HG02852 (cell line): ENCODE results near the gene SF3B2.
"Not testable (repeated sequence)": the region's sequence is repeated elsewhere in the genome, so short reads cannot be mapped to it uniquely, and the experiment has no call there.

Experiments
- ATAC-seq: cut with Tn5 transposase; IDR thresholded peaks from one replicate; pipeline ENCODE4 v1.9.1; 2021; ENCODE audit warnings: mild to moderate bottlenecking, moderate library complexity; ENCODE audit not compliant: unreplicated experiment

Gene SF3B2

DNA sequence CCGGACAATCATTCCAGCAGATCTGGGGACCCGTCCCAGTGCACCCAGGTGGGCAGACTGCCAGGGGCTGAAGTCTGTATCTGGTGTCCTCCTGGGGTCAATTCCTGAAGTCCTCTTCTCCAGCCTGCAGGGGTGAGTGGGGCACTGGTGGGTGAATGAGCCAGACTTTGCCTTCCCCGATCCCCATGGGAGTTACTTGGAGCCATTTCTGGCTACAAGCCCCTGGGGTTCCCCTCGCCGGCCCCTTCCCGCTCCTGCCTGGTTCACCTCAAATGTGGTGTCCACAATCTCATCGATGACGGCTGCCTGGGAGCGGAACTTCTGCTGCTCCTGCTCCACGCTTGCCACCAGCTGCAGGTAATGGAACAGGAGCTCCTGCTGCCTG lies 35.4 kb upstream of the SF3B2 start:
- no peak for ATAC-seq

DNA sequence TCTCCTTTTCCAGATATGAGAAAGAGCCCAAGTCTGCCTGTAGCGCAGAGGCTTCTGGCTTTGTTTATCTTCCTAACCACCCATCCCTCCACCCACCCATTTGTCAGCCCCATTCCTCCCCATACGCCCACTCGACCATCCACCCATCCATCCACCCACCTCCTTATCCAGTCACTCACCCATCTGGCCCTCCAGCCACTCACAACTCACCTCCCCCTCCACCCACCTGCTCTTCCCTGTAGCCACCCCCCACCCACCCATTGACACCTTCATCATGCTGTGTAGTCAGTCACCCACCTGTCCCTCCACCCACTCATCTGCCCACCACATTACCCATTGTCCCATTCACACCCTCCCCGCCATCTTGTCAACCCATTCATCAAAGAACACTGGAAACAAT lies 34.8 kb upstream of the SF3B2 start:
- ATAC-seq: no peak

DNA sequence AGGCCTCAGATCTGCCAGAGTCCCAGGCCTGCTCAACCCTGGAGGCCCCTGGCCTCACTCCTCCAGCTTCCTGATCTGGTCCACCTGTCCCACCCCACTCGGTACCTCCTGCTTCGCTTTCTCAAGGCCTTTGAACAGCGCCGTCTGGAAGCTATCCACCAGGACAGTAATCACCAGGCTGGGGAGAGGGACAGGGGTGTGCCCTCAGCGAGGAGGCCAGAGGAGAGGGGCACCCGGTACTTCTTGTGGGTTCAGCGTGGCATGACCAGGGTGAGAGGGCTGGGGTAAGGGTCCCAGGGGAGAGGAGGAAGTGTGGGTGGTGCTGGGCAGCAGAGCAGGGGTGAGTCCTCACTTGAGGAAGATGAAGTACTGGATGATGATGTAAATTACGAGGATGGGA lies 32.0 kb upstream of the SF3B2 start:
- ATAC-seq: no peak

DNA sequence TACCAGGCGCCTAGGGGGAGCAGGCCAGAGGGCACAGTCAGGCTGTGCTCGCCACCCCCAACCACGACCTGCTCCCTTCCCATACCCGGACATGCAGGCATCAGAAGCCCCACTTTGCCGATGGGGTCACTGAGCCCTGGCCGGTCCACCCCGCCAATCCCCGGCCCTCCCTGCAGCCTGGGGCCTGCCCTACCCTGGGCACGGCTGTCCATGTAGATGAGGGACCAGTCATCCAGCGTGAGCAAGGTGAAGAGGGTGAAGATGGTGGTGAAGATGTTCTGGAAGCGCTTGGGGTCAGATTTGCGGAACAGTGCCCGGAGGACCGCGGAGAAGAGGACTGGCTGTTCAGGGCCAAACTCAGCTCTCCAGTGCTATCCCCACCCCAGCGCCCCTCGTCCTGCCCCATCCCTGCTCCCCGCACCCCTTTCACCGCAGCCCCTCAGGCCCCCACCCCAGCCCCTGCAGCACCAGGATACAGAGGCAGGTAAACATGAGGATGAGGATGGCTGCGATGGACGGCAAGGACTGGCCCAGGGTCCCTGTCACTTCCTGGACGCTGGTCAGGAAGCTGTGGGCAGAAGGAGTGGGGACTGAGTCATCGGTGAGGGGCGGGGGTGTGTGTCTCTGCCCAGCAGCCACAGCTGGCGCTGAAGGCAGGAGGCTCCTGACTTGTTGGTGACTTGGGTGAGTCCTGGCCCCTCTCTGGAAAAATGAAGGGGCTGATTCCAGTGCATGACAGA lies 31.4 kb upstream of the SF3B2 start:
- no peak for ATAC-seq

DNA sequence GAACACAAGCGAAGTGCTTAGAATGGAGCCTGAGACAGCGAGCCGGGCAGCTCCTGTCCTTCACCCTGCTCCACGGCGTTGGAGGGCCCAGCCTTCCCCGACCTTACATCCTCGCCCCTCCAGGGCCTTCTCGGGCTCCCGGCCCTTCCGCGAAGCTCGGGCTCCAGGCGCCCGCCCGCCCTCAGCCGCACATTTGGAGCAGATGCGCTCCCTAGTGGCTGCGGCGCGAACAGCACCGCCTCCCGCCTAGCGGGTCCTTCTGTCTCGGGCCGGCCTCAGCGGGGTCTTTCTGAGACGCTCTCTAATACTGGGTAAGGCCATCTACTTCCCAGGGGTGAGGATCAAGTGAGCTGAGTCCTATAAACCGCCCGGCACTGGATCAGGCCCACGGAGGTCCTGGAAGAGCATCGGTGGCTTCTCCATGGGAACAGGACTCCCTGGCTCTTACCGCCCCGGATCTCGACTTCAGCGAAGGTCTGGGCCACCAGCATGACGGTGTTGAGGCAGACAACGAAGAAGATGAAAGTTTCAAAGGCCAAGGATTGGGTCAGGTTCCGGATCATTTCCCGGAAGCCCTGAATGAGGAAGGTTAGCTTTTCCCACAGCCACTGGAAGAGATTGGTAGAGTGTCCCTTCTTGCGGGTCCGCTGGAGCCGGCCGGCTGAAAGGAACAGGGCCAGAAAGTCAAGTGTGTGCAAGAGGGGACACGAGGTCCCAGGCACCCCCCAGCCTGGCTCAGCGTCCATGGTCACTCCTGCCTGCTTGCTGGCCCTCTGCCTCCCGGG lies 29.6 kb upstream of the SF3B2 start:
- ATAC-seq: no peak

DNA sequence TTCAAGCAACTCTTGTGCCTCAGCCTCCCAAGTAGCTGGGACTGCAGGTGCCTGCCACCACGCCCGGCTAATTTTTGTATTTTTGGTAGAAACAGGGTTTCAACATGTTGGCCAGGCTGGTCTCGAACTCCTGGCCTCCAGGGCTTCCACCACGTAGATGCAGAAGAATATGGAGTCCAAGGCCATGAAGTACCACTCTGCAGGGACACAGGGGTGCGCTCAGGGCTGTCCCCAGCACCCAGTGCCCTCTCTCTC lies 29.1 kb upstream of the SF3B2 start:
- not testable (repeated sequence) for ATAC-seq

DNA sequence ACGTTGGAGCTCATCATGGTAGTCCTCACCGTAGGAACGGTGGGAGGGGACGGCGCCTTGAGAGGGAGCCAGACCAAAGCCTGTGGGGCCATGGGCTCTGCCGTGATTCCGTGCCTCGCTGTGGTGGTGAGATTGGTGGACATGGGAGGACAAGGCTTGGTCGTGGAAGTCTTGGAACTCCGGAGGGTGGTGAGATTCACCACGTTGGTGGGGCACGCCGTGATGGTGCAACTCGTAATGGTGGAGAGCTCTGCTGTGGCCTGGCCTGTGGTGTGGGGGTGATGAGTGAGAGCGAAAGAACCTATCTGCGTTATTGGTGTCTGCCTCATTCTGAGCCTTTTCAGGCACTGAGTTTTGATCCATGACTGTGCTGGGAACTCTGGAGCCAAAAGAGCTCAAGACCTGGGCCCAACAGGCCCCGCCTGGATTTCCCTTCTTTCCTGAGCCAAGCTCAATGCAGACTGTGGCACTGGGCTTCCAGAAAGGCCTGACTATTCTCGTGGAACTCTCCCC lies 26.1 kb upstream of the SF3B2 start, which contains the start of gene CATSPER1:
Gene CATSPER1, minus strand, starts transcription at position 463 of the 513 bp plus-strand sequence. Its CDS starts 100 bp downstream, at position 363.
- no peak for ATAC-seq

DNA sequence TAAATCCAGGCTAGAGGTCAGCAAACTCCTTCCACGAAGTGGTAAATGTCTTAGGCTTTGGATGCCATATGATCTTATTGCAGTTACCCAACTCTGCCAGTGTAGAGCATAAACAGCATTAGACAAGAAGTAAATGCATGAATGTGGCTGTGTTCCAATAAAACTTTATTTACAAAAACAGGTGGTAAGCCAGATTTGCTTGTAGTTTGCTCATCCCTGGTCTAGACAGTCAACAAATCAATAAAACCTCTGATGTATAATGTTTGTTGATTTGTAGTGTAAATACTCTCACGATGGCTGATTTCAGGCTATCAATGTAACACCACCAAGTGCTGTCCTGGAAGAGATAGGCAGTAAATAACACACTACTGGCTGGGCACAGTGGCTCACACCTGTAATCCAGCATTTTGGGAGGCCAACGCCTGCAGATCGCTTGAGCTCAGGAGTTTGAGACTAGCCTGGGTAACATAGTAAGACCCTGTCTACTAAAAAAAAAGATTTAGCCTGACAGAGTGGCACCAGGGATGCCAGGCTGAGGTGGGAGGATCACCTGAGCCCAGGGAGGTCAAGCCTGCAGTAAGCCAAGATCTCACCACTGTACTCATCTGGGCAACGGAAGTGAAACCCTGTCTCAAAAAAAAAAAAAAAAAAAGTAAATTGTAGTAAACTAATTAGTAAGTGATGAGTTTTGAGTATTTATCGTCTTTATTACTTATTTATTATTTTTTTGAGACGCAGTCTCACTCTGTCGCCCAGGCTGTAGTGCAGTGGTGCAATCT lies 19.0 kb upstream of the SF3B2 start:
- no peak for ATAC-seq

DNA sequence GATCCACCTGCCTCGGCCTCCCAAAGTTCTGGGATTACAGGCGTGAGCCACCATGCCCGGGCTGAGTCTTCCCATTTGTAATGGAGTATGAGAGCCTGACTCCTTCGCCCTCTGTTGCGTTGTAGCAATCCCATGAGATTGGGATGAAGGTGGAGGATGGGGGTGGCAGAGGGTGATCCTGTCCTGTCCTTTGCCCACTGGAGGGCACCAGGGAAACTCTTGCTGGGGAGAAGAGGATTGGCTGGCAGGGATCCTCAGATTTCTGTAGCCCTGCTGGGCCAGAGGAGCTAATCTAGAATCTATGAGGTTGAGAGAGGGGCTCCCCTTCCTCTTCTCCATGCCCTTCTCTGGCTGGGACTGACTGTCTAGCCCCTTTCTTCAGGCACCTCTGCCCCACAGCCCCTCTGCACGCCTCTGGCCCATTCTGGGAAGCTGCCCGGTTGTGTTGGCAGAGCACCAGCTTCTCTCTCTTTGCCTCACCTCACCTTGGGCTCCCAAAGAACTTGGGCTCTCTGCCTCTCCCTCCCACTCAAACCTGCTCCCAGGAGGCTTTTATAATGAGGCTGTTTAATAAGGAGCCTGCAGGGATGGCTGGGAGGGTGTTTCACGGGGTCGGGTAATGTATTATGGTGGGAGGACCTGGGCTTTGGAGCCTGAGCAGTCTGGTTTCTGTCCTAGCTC lies 16.4 kb upstream of the SF3B2 start:
- ATAC-seq: no peak

DNA sequence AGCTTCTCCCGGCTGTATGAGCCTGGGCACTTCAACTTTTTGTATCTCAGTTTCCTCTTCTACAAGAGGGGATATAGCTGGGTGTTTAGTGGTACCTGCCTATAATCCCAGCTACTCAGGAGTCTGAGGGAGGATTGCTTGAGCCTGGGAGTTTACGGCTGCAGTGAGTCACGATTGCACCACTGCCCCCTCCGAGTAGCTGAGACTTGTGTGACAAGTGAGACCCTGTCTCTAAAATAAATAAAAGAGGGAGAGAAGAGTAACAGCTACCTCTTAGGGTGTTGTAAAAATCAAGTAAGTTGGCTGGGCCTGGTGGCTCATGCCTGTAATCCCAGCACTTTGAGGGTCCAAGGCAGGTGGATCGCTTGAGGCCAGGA lies 15.8 kb upstream of the SF3B2 start:
- ATAC-seq: no peak

DNA sequence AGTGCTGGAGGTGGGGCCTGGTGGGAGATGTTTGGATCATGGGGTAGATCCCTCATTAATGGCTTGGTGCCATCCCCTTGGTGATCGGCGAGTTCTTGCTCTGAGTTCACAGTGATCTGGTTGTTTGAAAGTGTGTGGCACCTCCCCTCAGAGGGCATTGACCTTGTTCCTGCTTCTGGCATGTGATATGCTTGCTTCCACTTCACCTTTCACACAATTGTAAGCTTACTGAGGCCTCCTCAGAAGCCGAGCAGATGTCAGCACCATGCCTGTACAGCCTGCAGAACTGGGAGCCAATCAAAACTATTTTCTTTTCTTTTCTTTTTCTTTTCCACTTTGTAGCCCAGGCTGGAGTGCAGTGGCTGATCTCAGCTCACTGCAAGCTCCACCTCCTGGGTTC lies 14.8 kb upstream of the SF3B2 start:
- no peak for ATAC-seq

DNA sequence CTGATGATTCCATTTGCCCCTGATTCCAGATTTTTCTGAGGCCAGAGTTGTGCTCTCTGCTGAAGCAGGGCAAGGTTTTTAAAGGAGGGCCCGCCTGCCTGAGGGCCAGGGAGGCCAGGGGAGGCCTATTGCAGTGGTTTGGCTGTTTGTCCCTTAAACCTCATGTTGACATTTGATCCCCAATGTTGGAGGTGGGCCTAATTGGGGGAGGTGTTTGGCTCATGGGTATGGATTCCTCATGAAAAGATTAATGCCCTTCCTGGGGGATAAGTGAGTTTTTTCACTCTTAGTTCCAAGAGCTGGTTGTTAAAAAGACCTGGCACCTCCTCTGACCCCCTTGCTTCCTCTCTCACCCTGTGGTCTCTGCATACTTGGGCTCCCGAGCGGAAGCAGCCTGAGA lies 12.4 kb upstream of the SF3B2 start:
- no peak for ATAC-seq

DNA sequence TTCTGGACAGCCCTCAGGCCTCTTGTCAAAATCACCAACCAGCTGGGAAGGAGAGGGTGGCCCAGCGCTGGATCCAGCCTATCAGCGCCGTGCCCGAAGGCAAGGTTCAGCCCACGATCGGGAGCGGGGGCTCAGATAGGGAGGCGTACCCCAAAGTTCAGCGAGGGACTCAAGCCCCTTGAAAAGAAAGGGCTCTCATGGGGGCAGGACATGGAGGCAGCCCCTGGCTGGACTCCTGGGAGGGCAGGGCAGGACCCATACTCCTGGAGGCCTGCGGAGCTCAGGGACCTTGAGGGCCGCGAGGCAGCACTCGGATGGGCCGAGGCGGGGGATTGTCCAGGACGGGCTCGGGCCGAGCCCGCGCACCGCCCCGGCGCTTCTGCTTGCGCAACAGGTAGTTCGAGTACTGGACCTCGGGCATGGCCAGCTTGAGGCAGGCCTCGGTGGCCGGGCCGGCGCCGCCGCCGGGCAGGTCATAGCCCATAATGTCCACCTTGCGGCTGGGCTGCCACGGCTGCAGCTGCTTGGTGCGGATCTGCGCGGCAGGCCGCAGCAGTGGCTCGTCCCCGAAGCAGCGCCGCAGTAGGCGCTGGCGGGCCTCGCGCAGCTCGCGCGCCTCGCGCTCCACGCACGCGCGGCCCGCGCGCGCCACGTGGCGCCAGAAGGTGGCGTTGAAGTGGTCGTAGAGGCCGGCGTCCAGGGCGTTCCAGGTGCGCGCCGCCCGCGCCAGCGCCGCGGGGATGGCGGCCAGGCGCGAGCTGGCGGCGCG lies 9.8 kb upstream of the SF3B2 start:
- ATAC-seq: no peak

DNA sequence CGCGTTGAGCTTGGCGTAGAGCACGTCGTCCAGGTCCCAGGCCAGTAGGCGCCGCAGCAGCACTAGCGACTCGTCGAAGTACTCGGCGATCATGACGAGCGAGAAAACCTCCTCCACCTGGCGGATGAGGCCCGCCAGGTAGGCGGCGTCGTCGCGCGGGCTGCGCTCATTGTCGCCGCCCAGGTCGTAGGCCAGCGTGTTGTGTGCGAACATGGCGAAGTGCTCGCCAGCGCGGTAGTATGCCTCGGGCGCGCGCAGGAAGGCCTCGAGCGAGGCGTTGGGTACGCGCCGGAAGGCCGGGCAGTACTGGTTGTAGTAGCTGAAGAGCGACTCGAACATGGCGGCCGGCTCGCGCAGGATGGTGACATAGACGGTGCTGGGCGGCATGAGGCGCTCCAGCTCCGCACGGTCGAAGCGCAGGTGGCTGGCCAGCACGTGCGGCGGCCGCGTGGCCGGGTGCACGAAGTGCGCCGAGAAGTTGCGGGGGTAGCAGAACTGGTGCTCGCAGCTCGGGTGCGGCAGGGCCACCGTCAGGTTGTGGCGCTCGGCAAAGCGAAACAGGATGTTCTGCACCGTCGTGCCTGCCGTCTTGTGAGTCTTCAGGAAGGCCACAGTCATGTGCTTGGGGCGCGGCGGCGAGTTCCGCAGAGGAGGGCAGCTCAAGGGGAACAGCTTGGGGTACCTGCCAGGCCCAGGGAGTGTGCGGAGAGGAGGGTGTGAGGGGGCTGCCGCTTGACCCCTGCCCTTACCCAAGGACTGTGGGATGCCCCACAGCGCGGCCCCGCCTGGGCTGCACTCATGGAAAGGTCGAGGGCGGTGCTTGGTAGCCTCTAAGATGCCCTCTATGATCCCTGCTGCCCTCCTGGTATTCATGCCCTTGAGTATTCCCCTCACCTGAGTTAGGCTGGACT lies 8.9 kb upstream of the SF3B2 start:
- no peak for ATAC-seq

DNA sequence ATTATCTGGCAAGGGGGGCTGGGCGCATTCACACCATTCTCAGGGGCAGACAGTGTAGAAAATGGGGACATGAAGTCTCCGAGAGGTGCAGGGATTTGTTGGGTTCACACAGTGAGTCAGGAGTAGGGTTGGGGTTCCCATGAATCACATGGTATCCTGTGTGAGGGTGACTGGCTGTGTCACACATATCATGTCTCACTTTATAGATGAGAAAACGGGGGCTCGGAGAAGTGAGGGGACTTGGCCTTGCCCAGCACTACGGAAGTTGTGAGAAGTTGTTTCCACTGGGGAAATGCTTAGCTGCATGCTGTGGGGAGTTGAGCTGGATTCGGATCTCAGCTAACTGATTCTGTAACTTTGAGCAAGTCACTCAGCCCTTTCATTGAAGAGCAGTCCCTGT lies 7.4 kb upstream of the SF3B2 start:
- no peak for ATAC-seq

DNA sequence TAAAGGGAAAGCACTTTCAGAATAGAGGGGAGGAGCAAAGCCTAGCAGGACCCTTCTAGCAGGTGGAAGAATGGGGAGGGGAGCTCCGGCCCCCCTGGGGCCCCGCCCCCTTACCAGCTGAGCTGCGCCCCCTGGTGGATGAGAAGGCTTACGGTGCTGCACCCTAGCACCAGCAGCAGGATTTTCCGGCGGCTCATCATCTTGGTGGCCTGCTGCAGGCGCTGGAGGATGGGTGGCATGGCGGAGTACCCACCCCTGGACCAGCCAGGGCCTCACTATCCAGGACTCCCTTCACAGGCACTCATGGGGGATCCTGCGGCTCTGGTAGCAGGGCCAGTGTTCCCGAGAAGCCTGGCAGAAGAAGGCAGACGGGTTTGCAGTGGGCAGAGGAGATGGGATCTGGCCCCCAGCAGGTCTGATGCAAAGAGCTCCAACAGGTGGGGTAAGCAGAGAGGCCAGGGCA lies 7.0 kb upstream of the SF3B2 start:
- ATAC-seq: peak; percentile 48

DNA sequence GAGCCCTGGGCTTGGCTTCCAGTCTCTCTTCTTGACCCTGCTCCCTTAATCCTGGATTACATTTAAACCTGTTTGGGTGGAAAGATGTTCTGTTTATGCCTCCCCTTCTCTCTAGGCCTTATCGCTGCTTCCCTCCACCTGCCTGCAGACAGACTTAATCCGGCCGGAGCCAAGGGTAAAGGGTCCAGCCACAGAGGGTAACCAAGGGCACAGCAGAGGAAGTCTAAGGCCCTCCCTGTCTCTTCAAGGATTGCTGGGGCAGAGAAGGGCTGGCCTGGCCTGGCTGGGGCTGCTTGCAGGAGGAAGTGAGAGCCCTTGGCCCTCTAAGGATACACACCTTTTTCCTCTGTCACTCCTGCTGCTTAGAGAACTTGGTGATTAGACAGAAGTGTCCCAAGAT lies 5.3 kb upstream of the SF3B2 start:
- no peak for ATAC-seq

DNA sequence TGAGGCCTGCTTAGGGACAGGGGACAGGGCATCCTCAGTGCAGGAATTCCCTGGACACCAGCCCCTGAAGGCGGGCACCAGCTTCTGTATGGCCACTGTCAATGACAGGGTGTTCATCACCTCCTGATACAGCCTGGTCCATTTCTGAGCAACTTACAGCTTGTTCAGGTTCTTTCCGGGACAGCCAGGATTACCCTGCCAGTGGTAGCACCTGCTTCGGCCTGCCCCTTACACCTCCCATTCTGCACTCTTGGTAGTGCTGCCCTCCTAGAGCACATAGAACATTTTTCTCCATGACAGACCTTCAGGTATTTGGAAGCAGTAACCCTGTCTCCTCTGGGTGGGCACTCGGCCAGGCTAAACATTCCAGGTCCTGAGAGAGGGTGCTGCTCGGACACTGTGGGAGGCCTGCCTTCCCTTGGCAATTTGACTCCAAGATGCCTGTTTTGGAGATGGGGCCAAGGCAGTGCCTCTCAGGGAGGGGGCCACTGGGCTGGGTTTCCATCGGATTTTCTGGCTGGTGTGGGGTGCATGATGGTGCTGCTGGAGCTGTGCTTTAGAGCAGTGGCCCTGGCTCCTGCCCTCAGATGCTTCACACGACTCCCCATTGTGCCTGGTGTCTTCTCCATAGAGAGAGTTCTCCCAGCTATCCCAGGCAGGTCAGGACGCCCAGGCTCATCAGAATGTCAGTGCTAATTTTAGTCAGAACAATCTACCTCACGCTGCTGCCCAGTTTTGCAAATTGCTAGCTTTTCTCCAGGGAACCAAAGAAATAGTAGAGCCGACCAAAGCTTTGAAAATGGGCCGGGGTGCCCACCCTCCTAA lies 4.4 kb upstream of the SF3B2 start:
- no peak for ATAC-seq
